ENCODE measurements around the gene NUB1.

NUB1 gene

GRCh38 chr7:151330661-151331060, 11.0 kb upstream of the NUB1 start:
- H3K4me3 ChIP-seq (ENCODE audit: control insufficient read depth, low read depth, low read length): no peak overlapping the region
- TF ChIP-seq CTCF (conservative IDR thresholded peaks at IDR 0.05; ENCODE audit: control insufficient read depth, insufficient read depth, low read depth, low read length): no peak
- no peak for DNase-seq (ENCODE audit: low read depth)

DNA sequence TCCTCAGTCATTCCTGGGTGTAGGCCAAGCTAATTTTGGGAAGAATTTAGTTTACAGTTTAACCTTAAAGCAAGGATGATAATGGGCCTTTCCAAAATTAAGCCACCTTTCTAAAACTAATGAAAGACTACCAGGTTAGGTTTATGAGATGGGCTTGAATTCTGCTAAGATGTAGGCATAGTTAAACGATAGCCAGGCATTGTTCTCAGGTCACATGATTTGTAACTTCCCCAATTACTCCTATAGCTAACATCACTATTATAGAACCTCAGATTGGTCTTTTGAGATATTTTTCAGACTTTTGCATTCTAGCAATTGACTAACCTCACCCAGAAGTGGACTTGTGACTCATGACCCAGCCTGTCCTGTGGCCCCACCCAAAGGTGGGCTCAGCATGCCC, 7.0 kb upstream of the NUB1 start:
- no peak for TF ChIP-seq CTCF (conservative IDR thresholded peaks at IDR 0.05; ENCODE audit: control insufficient read depth, insufficient read depth, low read depth, low read length)
- H3K4me3 ChIP-seq (ENCODE audit: control insufficient read depth, low read depth, low read length): no peak overlapping the region
- DNase-seq (ENCODE audit: low read depth): no peak

DNA sequence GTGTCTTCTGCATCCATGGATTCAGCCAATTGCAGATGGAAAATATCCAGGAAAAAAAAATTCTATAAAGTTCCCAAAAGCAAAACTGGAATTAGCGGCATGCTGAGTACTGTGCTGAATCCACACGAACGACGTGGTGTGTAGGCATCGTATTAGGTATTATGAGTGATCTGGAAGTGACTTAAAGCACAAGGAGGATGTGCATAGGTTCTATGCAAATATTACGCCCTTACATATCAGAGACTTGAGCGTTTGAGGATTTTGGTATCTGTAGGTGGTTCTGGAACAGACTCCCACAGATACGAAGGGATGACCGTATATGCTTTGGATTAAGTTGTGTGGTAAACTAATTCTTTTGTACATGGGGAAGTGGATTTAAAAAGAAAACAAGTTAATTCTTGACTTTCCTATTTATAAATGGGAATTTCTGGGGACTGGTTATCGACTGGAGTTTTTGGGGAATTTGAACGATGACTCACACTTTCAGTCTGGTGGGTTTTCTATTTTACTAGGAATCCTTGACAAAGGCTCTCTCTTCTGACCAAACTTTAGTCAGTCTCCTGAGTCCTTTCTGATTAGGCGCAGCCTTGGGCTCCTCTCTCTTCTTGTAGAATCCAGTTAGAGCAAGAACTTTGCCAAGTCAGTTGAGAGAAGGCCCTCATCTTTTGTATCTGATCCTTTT, 5.4 kb upstream of the NUB1 start:
- no peak overlapping the region for H3K4me3 ChIP-seq (ENCODE audit: control insufficient read depth, low read depth, low read length)
- DNase-seq (ENCODE audit: low read depth): no peak
- TF ChIP-seq CTCF (conservative IDR thresholded peaks at IDR 0.05; ENCODE audit: control insufficient read depth, insufficient read depth, low read depth, low read length): no peak

DNA sequence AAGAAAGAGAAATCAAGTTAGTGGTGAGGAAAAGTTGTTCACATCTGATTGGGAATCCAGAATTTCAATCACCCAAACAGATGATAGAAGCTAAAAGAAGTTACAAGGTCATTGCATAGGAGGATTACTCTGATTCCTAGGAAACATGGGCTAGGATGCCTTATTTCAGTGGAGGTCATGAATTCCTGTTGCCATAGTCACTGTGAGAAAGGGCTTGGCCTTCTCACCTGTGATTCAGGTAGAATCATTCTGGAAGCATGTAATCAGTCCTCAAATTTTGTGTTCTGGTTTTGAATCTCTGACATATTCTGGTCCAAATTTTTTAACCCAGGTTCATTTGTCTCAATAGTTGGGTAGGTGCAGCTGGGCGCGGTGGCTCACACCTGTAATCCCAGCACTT, 4.3 kb upstream of the NUB1 start:
- H3K4me3 ChIP-seq (ENCODE audit: control insufficient read depth, low read depth, low read length): no peak overlapping the region
- DNase-seq (ENCODE audit: low read depth): no peak
- TF ChIP-seq CTCF (conservative IDR thresholded peaks at IDR 0.05; ENCODE audit: control insufficient read depth, insufficient read depth, low read depth, low read length): no peak

- no peak for DNase-seq (ENCODE audit: low read depth)
- H3K4me3 ChIP-seq (ENCODE audit: control insufficient read depth, low read depth, low read length): no peak overlapping the region
- no peak for TF ChIP-seq CTCF (conservative IDR thresholded peaks at IDR 0.05; ENCODE audit: control insufficient read depth, insufficient read depth, low read depth, low read length)
Observed at GRCh38 chr7:151338809-151339208, 2.8 kb upstream of the NUB1 start.

DNA sequence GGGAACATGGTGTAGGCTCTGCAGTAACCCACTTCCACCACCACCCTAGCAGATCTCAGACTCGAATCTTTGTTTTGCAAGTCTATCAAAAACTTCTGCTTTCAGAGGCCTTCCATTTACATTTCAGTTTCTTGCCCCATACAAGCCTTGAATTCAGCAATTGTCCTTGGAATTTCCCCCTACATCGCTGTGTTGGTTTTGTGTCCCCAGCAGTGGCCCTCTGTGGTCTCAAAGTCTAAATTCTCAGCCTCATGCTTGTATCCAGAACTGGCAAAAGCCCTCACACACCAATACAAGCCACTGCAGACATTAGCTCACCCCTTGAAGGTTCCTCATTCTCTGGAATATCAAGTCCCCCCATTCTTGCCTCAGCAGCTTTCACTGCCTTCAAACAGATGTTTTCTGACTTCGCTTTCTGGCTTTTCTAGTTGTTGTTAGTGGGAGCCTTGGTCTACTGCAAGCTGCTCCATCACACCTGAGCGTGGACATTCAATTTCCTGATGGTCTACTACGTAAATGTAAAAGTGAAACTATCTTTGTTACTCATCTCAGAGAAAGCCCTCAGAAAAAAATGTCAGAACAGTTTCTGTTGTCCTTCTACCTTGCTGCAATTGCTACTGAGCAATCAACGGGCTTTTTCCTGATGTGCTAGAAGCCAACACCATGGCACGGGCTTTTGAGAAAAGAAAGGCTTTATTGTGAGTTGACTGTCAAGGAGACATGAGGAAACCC, 1.8 kb upstream of the NUB1 start:
- no peak for DNase-seq (ENCODE audit: low read depth)
- no peak overlapping the region for H3K4me3 ChIP-seq (ENCODE audit: control insufficient read depth, low read depth, low read length)
- no peak for TF ChIP-seq CTCF (conservative IDR thresholded peaks at IDR 0.05; ENCODE audit: control insufficient read depth, insufficient read depth, low read depth, low read length)

All from fibroblast of mammary gland (primary cell).